BLaER1 treated with 17β-estradiol and CSF1 and Interleukin-3, amounts not matched to agents 10 nM and 100 nM (cell line): ENCODE results near the gene AMZ1.
"Not testable (repeated sequence)": the region's sequence is repeated elsewhere in the genome, so short reads cannot be mapped to it uniquely, and the experiment has no call there.

ENCODE experiments used
- H3K27ac ChIP-seq, 11 experiments: shearing (Covaris generic); formaldehyde crosslinking; 2 replicates each; pipeline ENCODE4 v1.8.1; 2022
- H3K27me3 ChIP-seq, 11 experiments: shearing (Covaris generic); formaldehyde crosslinking; 2 replicates each; pipeline ENCODE4 v1.8.1; 2022
- H3K36me3 ChIP-seq, 11 experiments: shearing (Covaris generic); formaldehyde crosslinking; 2 replicates each; pipeline ENCODE4 v1.8.1; 2022
- H3K4me1 ChIP-seq, 10 experiments: shearing (Covaris generic); formaldehyde crosslinking; 2 replicates each; pipeline ENCODE4 v1.8.1; 2022
- H3K4me2 ChIP-seq, 11 experiments: shearing (Covaris generic); formaldehyde crosslinking; 2 replicates each; pipeline ENCODE4 v1.8.1; 2022
- H3K4me3 ChIP-seq, 10 experiments: shearing (Covaris generic); formaldehyde crosslinking; 2 replicates each; pipeline ENCODE4 v1.8.1; 2022
- H3K9ac ChIP-seq, 11 experiments: shearing (Covaris generic); formaldehyde crosslinking; 2 replicates each; pipeline ENCODE4 v1.8.1; 2022
- H3K9me3 ChIP-seq, 11 experiments: shearing (Covaris generic); formaldehyde crosslinking; replicated peaks in 1 of 11; 2 replicates each; pipeline ENCODE4 v1.8.1; 2022
- H4K20me1 ChIP-seq, 11 experiments: shearing (Covaris generic); formaldehyde crosslinking; 2 replicates each; pipeline ENCODE4 v1.8.1; 2022
- Cebpa-rat ChIP-seq, 11 experiments: shearing (Covaris generic); IDR thresholded peaks; 2 replicates each; pipeline ENCODE4 v1.8.1; 2022

The AMZ1 gene

DNA sequence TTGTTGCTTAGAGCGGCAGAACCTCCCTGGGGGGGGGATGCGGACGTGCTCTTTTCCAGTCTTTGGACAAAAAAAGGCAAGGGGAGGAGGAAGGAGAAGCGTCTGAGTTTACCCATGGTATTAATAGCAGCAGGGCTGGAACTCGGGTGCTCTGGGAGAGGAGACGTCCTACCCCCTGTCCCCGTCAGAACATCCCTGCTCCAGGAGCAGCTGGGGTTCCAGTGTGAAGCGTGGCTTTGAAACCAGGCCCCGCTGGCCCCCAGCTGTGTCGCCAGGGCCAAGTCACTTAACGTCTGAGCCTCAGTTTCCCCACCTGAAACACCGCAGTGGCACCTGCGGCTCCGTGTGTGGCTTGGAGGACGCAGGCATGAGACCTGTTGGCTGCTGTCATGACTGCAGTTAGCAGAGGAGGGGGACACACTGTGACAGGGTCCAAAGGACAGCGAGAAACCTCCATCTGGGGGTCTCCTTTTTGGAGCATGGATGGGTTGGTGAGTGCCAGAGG lies 1.4 kb downstream of the AMZ1 start:
- H3K9me3 ChIP-seq = no peaks in the 10 kb centered on the region
- H4K20me1 ChIP-seq = peaks cover 0 to 37% (median 13%) of the 10 kb centered on the region in 11 experiments; a peak in 12 of 22 replicates
- peaks cover 51 to 57% (median 54%) of the 10 kb centered on the region in 11 experiments for H3K27me3 ChIP-seq
- no peaks in the 10 kb centered on the region for H3K36me3 ChIP-seq
- H3K27ac ChIP-seq = no peak overlapping the region
- H3K4me2 ChIP-seq = peak overlapping the region; percentile 64 to 87 (median 76)
- H3K9ac ChIP-seq = no peak overlapping the region
- H3K4me3 ChIP-seq = peak overlapping the region in 2 of 10 experiments; percentile 6 to 44; a peak in 1 of 20 replicates
- H3K4me1 ChIP-seq = peaks cover 53 to 73% (median 61%) of the 10 kb centered on the region in 10 experiments
- no peak for TF ChIP-seq Cebpa-rat (IDR thresholded peaks at IDR 0.05)

DNA sequence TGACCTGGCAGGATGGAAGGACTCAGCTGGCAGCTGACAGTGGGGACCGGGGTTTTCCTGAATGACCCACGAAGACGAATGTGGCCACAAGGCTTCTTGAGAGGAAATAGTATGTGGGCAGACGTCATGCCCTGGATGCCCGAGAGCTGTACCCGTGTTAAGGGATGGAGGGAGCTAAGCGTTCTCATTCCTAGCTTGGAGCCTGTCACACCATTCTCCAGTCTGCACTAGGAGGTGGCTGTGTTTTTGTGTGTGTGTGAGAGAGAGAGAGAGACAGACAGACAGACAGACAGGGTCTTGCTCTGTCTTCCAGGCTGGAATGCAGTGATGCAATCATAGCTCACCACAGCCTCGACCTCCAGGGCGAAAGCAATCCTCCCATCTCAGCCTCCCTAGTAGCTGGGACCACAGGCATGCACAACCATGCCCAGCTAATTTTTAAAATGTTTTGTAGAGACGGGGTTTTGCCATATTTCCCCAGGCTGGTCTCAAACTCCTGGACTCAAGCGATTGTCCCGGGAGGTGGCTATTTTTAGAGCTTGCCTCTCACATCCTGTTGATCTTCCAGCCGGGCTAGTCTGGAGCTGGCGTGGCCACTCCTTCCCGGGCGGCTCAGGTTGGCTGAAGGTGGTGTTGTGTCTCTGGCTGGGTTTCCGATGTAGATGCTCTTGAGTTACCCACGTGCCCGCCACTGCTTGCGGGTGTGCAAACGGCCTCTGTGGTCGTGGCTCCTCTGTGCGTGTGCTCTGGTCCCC lies 2.1 kb downstream of the AMZ1 start:
- no peaks in the 10 kb centered on the region for H3K36me3 ChIP-seq
- peaks cover 53 to 74% (median 61%) of the 10 kb centered on the region in 10 experiments for H3K4me1 ChIP-seq
- peak overlapping the region; percentile 64 to 87 (median 76); a peak in 21 of 22 replicates for H3K4me2 ChIP-seq
- peaks cover 0 to 37% (median 13%) of the 10 kb centered on the region in 11 experiments; a peak in 12 of 22 replicates for H4K20me1 ChIP-seq
- H3K4me3 ChIP-seq = no peak overlapping the region
- no peak overlapping the region for H3K27ac ChIP-seq
- 0 out of 22 replicates have a peak, but pooled peaks of 1 of the 11 experiments have one; percentile 39 for TF ChIP-seq Cebpa-rat (IDR thresholded peaks at IDR 0.05)
- no peak overlapping the region for H3K9ac ChIP-seq
- peaks cover 51 to 57% (median 54%) of the 10 kb centered on the region in 11 experiments for H3K27me3 ChIP-seq
- no peaks in the 10 kb centered on the region for H3K9me3 ChIP-seq

DNA sequence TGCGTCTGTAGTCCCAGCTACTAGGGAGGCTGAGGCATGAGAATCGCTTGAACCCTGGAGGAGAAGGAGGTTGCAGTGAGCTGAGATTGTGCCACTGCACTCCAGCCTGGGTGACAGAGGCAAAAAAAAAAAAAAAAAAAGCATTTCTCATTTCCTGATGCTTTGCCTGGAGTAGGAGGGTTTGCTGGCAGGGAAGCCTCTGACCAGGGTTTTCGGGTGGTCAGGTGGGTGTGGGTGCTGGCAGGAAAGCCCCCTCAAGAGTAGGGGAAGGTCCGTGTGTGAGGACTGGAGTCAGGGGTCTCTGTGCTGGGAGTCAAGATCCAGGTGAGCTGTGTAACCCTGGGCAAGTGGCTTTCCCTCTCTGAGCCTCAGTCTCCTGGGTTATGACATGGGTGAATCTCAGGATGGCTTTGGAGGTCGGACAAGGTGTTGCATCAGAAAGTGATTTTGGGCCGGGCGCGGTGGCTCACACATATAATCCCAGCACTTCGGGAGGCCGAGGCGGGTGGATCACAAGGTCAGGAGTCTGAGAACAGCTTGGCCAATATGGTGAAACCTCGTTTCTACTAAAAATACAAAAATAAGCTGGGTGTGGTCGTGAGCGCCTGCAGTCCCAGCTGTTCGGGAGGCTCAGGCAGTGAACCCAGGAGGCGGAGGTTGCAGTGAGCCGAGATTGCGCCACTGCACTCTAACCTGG lies 3.2 kb downstream of the AMZ1 start:
- Histone ChIP-seq H3K4me2 (peak overlapping the region in 8 of 11 experiments; percentile 33 to 87 (median 72); a peak in 10 of 22 replicates), H3K27ac (no peak overlapping the region), H3K9me3 (no peaks in the 10 kb centered on the region), H4K20me1 (peaks cover 0 to 37% (median 13%) of the 10 kb centered on the region in 11 experiments; a peak in 12 of 22 replicates), H3K27me3 (peaks cover 46 to 53% (median 50%) of the 10 kb centered on the region in 11 experiments), H3K9ac (no peak overlapping the region), H3K36me3 (no peaks in the 10 kb centered on the region), H3K4me3 (no peak overlapping the region), H3K4me1 (peaks cover 53 to 77% (median 64%) of the 10 kb centered on the region in 10 experiments)
- peak in 3 of 11 experiments; percentile 19 to 51 (median 32); a peak in 4 of 22 replicates for TF ChIP-seq Cebpa-rat (IDR thresholded peaks at IDR 0.05)

DNA sequence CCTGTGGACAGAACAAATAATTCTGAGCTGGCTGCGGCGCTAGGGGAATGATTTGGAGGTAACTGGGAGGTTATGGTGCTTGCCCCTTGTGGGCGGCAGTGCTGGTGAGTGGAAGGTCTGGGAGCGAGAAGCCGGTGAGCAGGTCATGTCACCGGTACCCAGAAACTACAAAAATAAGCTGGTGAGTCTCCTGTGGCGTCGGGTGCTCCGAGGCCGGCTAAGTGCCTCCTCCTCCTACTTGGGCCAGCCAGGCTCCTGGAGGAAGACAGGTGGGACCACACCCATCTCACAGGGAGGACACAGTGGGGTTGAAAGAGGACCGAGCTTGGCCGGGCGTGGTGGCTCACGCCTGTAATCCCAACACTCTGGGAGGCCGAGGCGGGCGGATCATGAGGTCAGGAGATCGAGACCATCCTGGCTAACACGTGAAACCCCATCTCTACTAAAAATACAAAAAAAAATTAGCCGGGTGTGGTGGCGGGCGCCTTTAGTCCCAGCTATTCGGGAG lies 4.0 kb downstream of the AMZ1 start:
- peaks cover 38 to 45% (median 42%) of the 10 kb centered on the region in 11 experiments for H3K27me3 ChIP-seq

DNA sequence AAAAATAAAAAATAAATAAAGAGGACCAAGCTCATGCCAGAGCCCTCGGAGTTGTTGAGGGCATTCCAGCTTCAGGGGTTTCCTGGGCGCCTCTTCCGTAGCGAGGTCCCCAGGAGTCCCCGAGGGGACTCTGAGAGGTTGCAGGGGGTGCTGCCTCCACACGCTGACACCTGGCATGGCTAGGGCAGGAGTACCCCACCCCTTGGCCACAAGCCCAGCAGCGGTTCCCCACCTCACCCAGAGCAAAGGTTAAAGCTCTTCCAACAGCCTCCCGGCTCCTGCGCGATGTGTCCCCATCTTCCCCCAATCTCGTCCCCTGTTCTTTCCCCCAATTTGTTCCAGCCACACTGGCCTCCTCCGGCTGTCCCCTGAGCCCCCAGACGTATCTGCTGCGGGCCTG lies 4.5 kb downstream of the AMZ1 start:
- Histone ChIP-seq H3K27me3 (peaks cover 32 to 39% (median 37%) of the 10 kb centered on the region in 11 experiments), H3K9ac (no peak overlapping the region), H3K4me3 (no peak overlapping the region), H4K20me1 (peaks cover 0 to 32% (median 12%) of the 10 kb centered on the region in 11 experiments; a peak in 12 of 22 replicates), H3K27ac (peak overlapping the region in 1 of 11 experiments; percentile 14; a peak in 1 of 22 replicates), H3K4me1 (peaks cover 51 to 81% (median 68%) of the 10 kb centered on the region in 10 experiments), H3K9me3 (no peaks in the 10 kb centered on the region), H3K4me2 (peak overlapping the region in 9 of 11 experiments; percentile 16 to 74 (median 39); a peak in 12 of 22 replicates), H3K36me3 (no peaks in the 10 kb centered on the region)
- TF ChIP-seq Cebpa-rat (IDR thresholded peaks at IDR 0.05) = no peak

More for the DNA sequence above, 4.0 kb downstream of the AMZ1 start:
- Histone ChIP-seq H3K4me2 (peak overlapping the region in 8 of 11 experiments; percentile 29 to 87 (median 68); a peak in 7 of 22 replicates), H3K4me1 (peaks cover 54 to 81% (median 68%) of the 10 kb centered on the region in 10 experiments), H4K20me1 (peaks cover 0 to 37% (median 13%) of the 10 kb centered on the region in 11 experiments; a peak in 12 of 22 replicates)
- not testable (repeated sequence) for H3K9ac ChIP-seq, H3K9me3 ChIP-seq, H3K4me3 ChIP-seq, H3K36me3 ChIP-seq, H3K27ac ChIP-seq

DNA sequence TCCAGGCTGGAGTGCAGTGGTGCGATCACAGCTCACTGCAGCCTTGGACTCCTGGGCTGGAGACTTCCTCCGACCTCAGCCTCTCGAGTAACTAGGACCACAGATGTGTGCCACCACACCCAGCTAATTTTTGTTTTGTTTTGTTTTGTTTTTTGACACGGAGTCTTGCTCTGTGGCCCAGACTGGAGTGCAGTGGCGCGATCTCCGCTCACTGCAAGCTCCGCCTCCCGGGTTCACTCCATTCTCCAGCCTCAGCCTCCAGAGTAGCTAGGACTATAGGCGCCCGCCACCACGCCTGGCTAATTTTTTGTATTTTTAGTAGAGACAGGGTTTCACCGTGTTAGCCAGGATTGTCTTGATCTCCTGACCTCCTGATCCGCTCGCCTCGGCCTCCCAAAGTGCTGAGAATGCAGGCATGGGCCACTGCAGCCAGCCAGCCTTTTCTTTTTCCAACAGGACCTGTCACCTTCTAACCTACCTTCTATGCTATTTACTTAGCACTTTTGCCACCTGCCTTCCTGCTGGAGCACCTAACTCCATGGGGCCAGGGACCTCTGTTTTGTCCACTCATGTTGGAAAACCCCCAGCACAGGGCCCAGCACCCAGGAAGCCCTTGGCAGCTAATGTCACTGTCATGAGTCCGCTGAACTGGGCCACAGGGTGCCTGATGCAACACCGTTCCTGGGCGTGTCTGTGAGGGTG lies 5.6 kb downstream of the AMZ1 start:
- H3K4me2 ChIP-seq = peak overlapping the region; percentile 16 to 74 (median 34); a peak in 19 of 22 replicates
- H3K9ac ChIP-seq, H3K4me3 ChIP-seq: not testable (repeated sequence)

DNA sequence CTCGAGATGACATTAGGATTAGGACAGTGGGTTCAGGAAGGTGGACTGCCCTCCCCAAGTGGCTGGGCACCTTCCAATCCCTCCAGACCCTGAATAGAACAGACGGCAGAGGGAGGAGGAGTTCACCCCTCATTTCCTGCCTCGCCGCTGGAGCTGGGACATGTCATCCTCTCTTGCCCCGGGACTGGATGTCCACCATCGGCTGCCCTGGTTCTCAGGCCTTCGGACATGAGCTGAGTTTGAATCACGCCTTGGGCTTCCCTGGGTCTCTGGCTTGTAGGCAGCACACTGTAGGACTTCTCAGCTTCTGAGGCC lies 6.1 kb downstream of the AMZ1 start:
- not testable (repeated sequence) for H3K27ac ChIP-seq, H3K4me3 ChIP-seq, H3K9me3 ChIP-seq, H3K9ac ChIP-seq, H3K36me3 ChIP-seq
- peaks cover 40 to 76% (median 66%) of the 10 kb centered on the region in 10 experiments for H3K4me1 ChIP-seq
- H4K20me1 ChIP-seq = peaks cover 0 to 20% (median 3%) of the 10 kb centered on the region in 11 experiments; a peak in 6 of 22 replicates
- peaks cover 18 to 34% (median 22%) of the 10 kb centered on the region in 11 experiments for H3K27me3 ChIP-seq
- H3K4me2 ChIP-seq = peak overlapping the region; percentile 13 to 74 (median 34); a peak in 16 of 22 replicates

More for the DNA sequence above, 5.6 kb downstream of the AMZ1 start:
- H4K20me1 ChIP-seq = peaks cover 0 to 24% (median 8%) of the 10 kb centered on the region in 11 experiments; a peak in 12 of 22 replicates
- not testable (repeated sequence) for H3K9me3 ChIP-seq, H3K27ac ChIP-seq, H3K36me3 ChIP-seq
- H3K4me1 ChIP-seq = peaks cover 41 to 76% (median 66%) of the 10 kb centered on the region in 10 experiments
- peaks cover 23 to 34% (median 26%) of the 10 kb centered on the region in 11 experiments for H3K27me3 ChIP-seq
